Stimulated activated naive B cell treated with anti-CD40 and anti-IgM and Interleukin-4, amounts not matched to agents 10 μg/mL and 1 μg/mL and 100 μg/mL, for 72 hours (primary cell): Measurements from ENCODE around the gene FKBP1B.

ENCODE experiments used
- ATAC-seq, 2 donors: fragments of 150-1000 bp; cut with Tn5 transposase; replicated peaks; 2 replicates each; pipeline ENCODE4 v1.10.0; 2021; ENCODE audit warnings: moderate library complexity in 1 of 2
- DNase-seq: peaks from one replicate; pipeline ENCODE4 v3.0.0; 2021
- H3K27ac Mint-ChIP-seq: one replicate; pipeline ENCODE4 v1.8.0; 2022; ENCODE audit warnings: mild to moderate bottlenecking, mixed read lengths
- H3K27me3 Mint-ChIP-seq, 2 donors: one replicate each; pipeline ENCODE4 v1.8.0; 2022; ENCODE audit warnings: mixed read lengths in 2 of 2
- H3K36me3 Mint-ChIP-seq, 2 donors: one replicate each; pipeline ENCODE4 v1.8.0; 2022; ENCODE audit warnings: mixed read lengths in 2 of 2, mild to moderate bottlenecking in 1 of 2
- H3K4me1 Mint-ChIP-seq, 2 donors: one replicate each; pipeline ENCODE4 v1.8.0; 2022; ENCODE audit warnings: mixed read lengths in 2 of 2, mild to moderate bottlenecking in 1 of 2
- H3K4me3 Mint-ChIP-seq, 2 donors: one replicate each; pipeline ENCODE4 v1.8.0; 2022; ENCODE audit warnings: mild to moderate bottlenecking in 2 of 2, mixed read lengths in 2 of 2, moderate library complexity in 1 of 2
- H3K9me3 Mint-ChIP-seq, 2 donors: one replicate each; pipeline ENCODE4 v1.8.0; 2022; ENCODE audit warnings: mixed read lengths in 2 of 2, mild to moderate bottlenecking in 1 of 2

FKBP1B gene

GRCh38 chr2:24110660-24111303 lies 61.2 kb downstream of the FKBP1B start:
- no peaks in the 10 kb centered on the region for H3K27me3 Mint-ChIP-seq
- H3K9me3 Mint-ChIP-seq: peaks cover 17 to 22% of the 10 kb centered on the region in 2 donors
- no peak overlapping the region for H3K4me3 Mint-ChIP-seq
- H3K4me1 Mint-ChIP-seq: peaks cover 0 to 2% of the 10 kb centered on the region in 2 donors
- DNase-seq (no peak), ATAC-seq (no peak)
- H3K27ac Mint-ChIP-seq: no peak overlapping the region
- H3K36me3 Mint-ChIP-seq: peaks cover 2 to 10% of the 10 kb centered on the region in 2 donors

GRCh38 chr2:24111407-24111901 lies 61.9 kb downstream of the FKBP1B start:
- ATAC-seq (no peak), DNase-seq (no peak)
- peaks cover 0 to 2% of the 10 kb centered on the region in 2 donors for H3K4me1 Mint-ChIP-seq
- H3K9me3 Mint-ChIP-seq: peaks cover 15 to 22% of the 10 kb centered on the region in 2 donors
- no peaks in the 10 kb centered on the region for H3K27me3 Mint-ChIP-seq
- no peak overlapping the region for H3K27ac Mint-ChIP-seq
- H3K36me3 Mint-ChIP-seq: peaks cover 0 to 8% of the 10 kb centered on the region in 2 donors
- H3K4me3 Mint-ChIP-seq: no peak overlapping the region
